Chondrocyte (in vitro differentiated cells): ENCODE results near the gene GPR3. TPM values are rescaled to one million over a fixed set of nuclear protein-coding genes. Genes with fewer than 3 reads are reported as not detected.
"Not testable (repeated sequence)": the region's sequence is repeated elsewhere in the genome, so short reads cannot be mapped to it uniquely, and the experiment has no call there.

Experiments
- DNase-seq: peaks from one replicate; pipeline ENCODE4 v3.0.0; 2021; ENCODE audit warnings: mixed read lengths, low spot score
- H3K27ac Mint-ChIP-seq: one replicate; pipeline ENCODE4 v1.8.0; 2021; ENCODE audit warnings: mild to moderate bottlenecking, moderate library complexity, mixed read lengths; ENCODE audit not compliant: unreplicated experiment
- H3K27me3 Mint-ChIP-seq: 2 replicates; pipeline ENCODE4 v1.8.0; 2021; ENCODE audit warnings: low read depth, mixed read lengths
- H3K36me3 Mint-ChIP-seq: 2 replicates; pipeline ENCODE4 v1.8.0; 2021; ENCODE audit warnings: low read depth, mixed read lengths
- H3K4me1 Mint-ChIP-seq: 2 replicates; pipeline ENCODE4 v1.8.0; 2021; ENCODE audit warnings: low read depth, mild to moderate bottlenecking, mixed read lengths
- H3K4me3 Mint-ChIP-seq: one replicate; pipeline ENCODE4 v1.8.0; 2021; ENCODE audit warnings: mild to moderate bottlenecking, moderate library complexity, mixed read lengths; ENCODE audit not compliant: unreplicated experiment
- H3K9me3 Mint-ChIP-seq: 2 replicates; pipeline ENCODE4 v1.8.0; 2021; ENCODE audit warnings: low read depth, mixed read lengths
- total RNA-seq: library from RNA; stranded (reverse); gene quantifications from 3 replicates; pipeline ENCODE4 v1.2.1, GENCODE V29; 2021
- TF ChIP-seq, protein P1 (sequence below): fragments of 200-600 bp; sonication (generic); IDR thresholded peaks from 2 replicates; pipeline ENCODE4 v1.5.0; 2021; ENCODE audit warnings: antibody characterized with exemption, mild to moderate bottlenecking, moderate library complexity

GPR3 gene
- total RNA-seq, 1 donor from 2014 or later = 0.32 TPM

- H3K36me3 Mint-ChIP-seq = no peaks in the 10 kb centered on the region
- no peaks in the 10 kb centered on the region for H3K27me3 Mint-ChIP-seq
- DNase-seq = no peak
- TF ChIP-seq, protein P1, sequence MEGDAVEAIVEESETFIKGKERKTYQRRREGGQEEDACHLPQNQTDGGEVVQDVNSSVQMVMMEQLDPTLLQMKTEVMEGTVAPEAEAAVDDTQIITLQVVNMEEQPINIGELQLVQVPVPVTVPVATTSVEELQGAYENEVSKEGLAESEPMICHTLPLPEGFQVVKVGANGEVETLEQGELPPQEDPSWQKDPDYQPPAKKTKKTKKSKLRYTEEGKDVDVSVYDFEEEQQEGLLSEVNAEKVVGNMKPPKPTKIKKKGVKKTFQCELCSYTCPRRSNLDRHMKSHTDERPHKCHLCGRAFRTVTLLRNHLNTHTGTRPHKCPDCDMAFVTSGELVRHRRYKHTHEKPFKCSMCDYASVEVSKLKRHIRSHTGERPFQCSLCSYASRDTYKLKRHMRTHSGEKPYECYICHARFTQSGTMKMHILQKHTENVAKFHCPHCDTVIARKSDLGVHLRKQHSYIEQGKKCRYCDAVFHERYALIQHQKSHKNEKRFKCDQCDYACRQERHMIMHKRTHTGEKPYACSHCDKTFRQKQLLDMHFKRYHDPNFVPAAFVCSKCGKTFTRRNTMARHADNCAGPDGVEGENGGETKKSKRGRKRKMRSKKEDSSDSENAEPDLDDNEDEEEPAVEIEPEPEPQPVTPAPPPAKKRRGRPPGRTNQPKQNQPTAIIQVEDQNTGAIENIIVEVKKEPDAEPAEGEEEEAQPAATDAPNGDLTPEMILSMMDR = no peak
- H3K4me1 Mint-ChIP-seq = peaks cover 37% of the 10 kb centered on the region
- no peak overlapping the region for H3K4me3 Mint-ChIP-seq
- H3K27ac Mint-ChIP-seq = no peak overlapping the region
- H3K9me3 Mint-ChIP-seq = no peaks in the 10 kb centered on the region
Observed at GRCh38 chr1:27400963-27401341, 8.5 kb downstream of the GPR3 start.

- Mint-ChIP-seq H3K27me3 (no peaks in the 10 kb centered on the region), H3K36me3 (peaks cover 3% of the 10 kb centered on the region), H3K27ac (peak overlapping the region; percentile 90), H3K4me3 (no peak overlapping the region), H3K4me1 (peaks cover 46% of the 10 kb centered on the region), H3K9me3 (no peaks in the 10 kb centered on the region)
- no peak for DNase-seq
- TF ChIP-seq, protein P1 = peak; percentile 77
Observed at GRCh38 chr1:27402349-27402754, 9.9 kb downstream of the GPR3 start.

DNA sequence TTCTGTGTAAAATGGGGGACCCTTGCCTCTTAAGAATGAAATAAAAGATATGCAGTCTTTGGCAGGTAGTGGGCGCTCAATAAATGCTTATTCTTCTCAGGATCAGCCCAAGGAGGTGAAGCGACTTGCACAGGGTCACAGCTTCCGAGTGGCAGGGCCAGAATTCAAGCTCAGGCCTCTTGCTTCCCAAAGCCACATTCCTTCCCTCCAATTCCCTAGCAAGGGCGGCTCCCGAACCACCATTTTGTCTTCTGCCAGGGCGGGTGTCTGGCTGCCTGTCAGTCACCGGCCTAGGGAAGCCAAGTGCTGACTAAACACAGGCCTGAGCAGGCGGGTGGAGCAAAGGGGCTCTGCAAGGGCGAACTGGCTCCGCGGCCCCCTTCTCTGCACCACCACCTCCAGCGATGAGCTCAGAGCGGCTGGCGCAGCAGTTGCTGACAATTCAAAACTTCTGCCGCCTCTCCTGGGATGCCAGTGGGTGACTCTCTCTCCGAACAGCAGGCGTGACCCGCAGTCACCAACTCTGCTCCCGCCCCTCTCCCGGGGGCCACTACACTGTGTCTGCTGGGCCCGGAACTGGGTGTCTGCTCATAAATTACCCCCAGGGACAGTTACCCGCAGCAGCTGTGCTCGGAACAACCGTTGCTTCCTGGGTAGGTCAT lies 10.8 kb downstream of the GPR3 start:
- H3K27me3 Mint-ChIP-seq = no peaks in the 10 kb centered on the region
- DNase-seq = no peak
- H3K9me3 Mint-ChIP-seq = no peaks in the 10 kb centered on the region
- H3K36me3 Mint-ChIP-seq = peaks cover 9% of the 10 kb centered on the region
- H3K4me3 Mint-ChIP-seq = no peak overlapping the region
- H3K4me1 Mint-ChIP-seq = peaks cover 47% of the 10 kb centered on the region
- peak overlapping the region; percentile 90 for H3K27ac Mint-ChIP-seq
- TF ChIP-seq, protein P1 = peak; percentile 62

DNA sequence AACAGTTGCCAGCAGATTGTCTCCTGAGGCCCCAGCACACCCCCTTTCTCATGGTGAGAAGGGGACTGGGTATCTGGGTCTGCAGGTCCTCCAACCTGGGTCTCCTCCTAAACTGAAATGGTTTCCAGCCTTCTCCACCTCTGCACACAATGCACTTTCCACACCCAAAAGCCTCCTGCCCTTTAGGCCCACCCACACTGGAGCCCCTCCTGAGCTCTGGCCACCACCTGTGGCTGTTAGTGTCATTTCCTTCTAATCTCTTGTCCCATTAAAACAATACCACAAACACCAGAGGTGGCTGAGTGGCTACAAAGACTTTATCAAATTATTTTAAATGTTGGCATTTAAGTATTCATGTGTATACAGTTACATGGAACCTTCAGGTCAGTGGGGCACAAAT lies 11.5 kb downstream of the GPR3 start:
- DNase-seq = no peak
- Mint-ChIP-seq H3K36me3 (peaks cover 14% of the 10 kb centered on the region), H3K4me3 (no peak overlapping the region), H3K27ac (peak overlapping the region; percentile 90), H3K4me1 (peaks cover 47% of the 10 kb centered on the region), H3K27me3 (no peaks in the 10 kb centered on the region), H3K9me3 (no peaks in the 10 kb centered on the region)
- TF ChIP-seq, protein P1 = no peak

- DNase-seq = no peak
- Mint-ChIP-seq H3K27me3 (no peaks in the 10 kb centered on the region), H3K36me3 (peaks cover 14% of the 10 kb centered on the region), H3K27ac (peak overlapping the region; percentile 90), H3K4me1 (peaks cover 47% of the 10 kb centered on the region), H3K4me3 (no peak overlapping the region), H3K9me3 (no peaks in the 10 kb centered on the region)
- TF ChIP-seq, protein P1 = no peak
Observed at GRCh38 chr1:27405074-27405473, 12.7 kb downstream of the GPR3 start.

DNA sequence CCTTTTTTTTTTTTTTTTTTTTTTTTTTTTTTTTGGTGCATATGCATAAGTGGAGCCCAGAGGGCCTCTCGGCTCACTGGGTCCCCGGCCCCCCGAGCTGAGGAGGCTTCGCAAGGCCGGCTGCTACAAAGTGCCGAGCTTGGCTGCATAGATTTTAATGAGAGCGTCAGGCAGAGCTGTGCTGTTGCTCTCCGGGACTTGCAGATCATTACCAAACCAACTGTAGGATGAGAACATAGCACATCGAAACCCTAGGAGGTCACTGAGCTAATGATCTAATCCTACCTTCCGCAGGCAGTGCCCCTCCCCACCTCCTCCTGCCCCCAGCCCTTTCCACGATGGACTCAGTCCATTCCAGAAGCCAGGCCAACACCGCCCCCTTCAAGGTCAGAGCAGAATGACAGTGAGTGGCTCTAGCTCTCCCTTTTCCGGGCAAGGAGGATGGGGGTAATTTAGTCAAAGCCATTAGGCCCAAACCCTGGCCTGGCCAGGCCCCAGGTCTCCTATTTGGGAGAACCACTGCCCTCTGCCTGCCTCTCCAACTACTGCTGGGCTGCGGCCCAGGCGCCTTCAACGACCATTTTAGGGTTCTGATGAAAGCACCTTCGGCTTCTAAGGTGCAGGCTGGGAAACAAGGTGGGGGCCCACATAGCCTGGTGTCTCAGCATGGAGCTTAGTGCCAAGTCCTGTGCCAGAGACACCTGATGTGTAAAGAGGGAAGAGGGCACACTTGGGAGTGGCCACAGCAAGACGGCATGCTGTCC lies 13.4 kb downstream of the GPR3 start:
- H3K36me3 Mint-ChIP-seq = peaks cover 14% of the 10 kb centered on the region
- H3K27ac Mint-ChIP-seq = peak overlapping the region; percentile 90
- H3K4me3 Mint-ChIP-seq, DNase-seq, H3K9me3 Mint-ChIP-seq, H3K27me3 Mint-ChIP-seq: not testable (repeated sequence)
- H3K4me1 Mint-ChIP-seq = peaks cover 47% of the 10 kb centered on the region
